Measurements from ENCODE around the gene CDH23. TPM values are rescaled to one million over a fixed set of nuclear protein-coding genes. Genes with fewer than 3 reads are reported as not detected.

Gene CDH23
- total RNA-seq, 1 experiment from 2014 or later = 0.07 TPM

- Mint-ChIP-seq H3K27me3 (ENCODE audit: unreplicated experiment) (peaks cover 62% of the 10 kb centered on the region), H3K4me3 (ENCODE audit: low read depth, unreplicated experiment) (no peak overlapping the region), H3K9me3 (ENCODE audit: low read depth, unreplicated experiment) (no peaks in the 10 kb centered on the region), H3K27ac (ENCODE audit: unreplicated experiment) (no peak overlapping the region), H3K4me1 (ENCODE audit: low read depth, unreplicated experiment) (peaks cover 20% of the 10 kb centered on the region), H3K36me3 (ENCODE audit: insufficient read depth, unreplicated experiment) (no peaks in the 10 kb centered on the region)
- BruUV-seq (replicated peaks) = no TSS peak
- CTCF ChIA-PET = interaction anchor here (1.0 kb wide), 1 partner anchor 28 kb away, joined by 3 read pairs; no protein-coding TSS in a partner anchor
- no peak for DNase-seq
- TF ChIP-seq CTCF (IDR thresholded peaks at IDR 0.05; ENCODE audit: unreplicated experiment) = no peak
- intact Hi-C loops (cut with micrococcal nuclease; ENCODE audit: unreplicated experiment) = no loop called here
These were observed 120.2 kb downstream of the CDH23 start for GRCh38 chr10:71516890-71517289.

- intact Hi-C loops (cut with micrococcal nuclease; ENCODE audit: unreplicated experiment) = no loop called here
- H3K27ac Mint-ChIP-seq (ENCODE audit: unreplicated experiment) = no peak overlapping the region
- CTCF ChIA-PET = no interaction called here
These were observed 120.8 kb downstream of the CDH23 start for GRCh38 chr10:71517298-71518169.

GRCh38 chr10:71520042-71520441, 123.3 kb downstream of the CDH23 start:
- peaks cover 81% of the 10 kb centered on the region for H3K27me3 Mint-ChIP-seq (ENCODE audit: unreplicated experiment)
- DNase-seq = no peak
- H3K4me3 Mint-ChIP-seq (ENCODE audit: low read depth, unreplicated experiment) = no peak overlapping the region
- intact Hi-C loops (cut with micrococcal nuclease; ENCODE audit: unreplicated experiment) = no loop called here
- TF ChIP-seq CTCF (IDR thresholded peaks at IDR 0.05; ENCODE audit: unreplicated experiment) = no peak
- no peaks in the 10 kb centered on the region for H3K36me3 Mint-ChIP-seq (ENCODE audit: insufficient read depth, unreplicated experiment)
- no peaks in the 10 kb centered on the region for H3K4me1 Mint-ChIP-seq (ENCODE audit: low read depth, unreplicated experiment)
- CTCF ChIA-PET = no interaction called here
- no peak overlapping the region for H3K27ac Mint-ChIP-seq (ENCODE audit: unreplicated experiment)
- no TSS peak for BruUV-seq (replicated peaks)
- H3K9me3 Mint-ChIP-seq (ENCODE audit: low read depth, unreplicated experiment) = no peaks in the 10 kb centered on the region

More at GRCh38 chr10:71517298-71518169, 120.8 kb downstream of the CDH23 start:
- no TSS peak for BruUV-seq (replicated peaks)
- peaks cover 62% of the 10 kb centered on the region for H3K27me3 Mint-ChIP-seq (ENCODE audit: unreplicated experiment)
- H3K4me3 Mint-ChIP-seq (ENCODE audit: low read depth, unreplicated experiment) = no peak overlapping the region
- DNase-seq = no peak
- peaks cover 13% of the 10 kb centered on the region for H3K4me1 Mint-ChIP-seq (ENCODE audit: low read depth, unreplicated experiment)
- no peak for TF ChIP-seq CTCF (IDR thresholded peaks at IDR 0.05; ENCODE audit: unreplicated experiment)
- H3K36me3 Mint-ChIP-seq (ENCODE audit: insufficient read depth, unreplicated experiment) = no peaks in the 10 kb centered on the region
- no peaks in the 10 kb centered on the region for H3K9me3 Mint-ChIP-seq (ENCODE audit: low read depth, unreplicated experiment)

- BruUV-seq (replicated peaks) = no TSS peak
These were observed 125.1 kb downstream of the CDH23 start for GRCh38 chr10:71521504-71522441.

More at GRCh38 chr10:71521504-71522441, 125.1 kb downstream of the CDH23 start:
- no peaks in the 10 kb centered on the region for H3K4me1 Mint-ChIP-seq (ENCODE audit: low read depth, unreplicated experiment)
- no peaks in the 10 kb centered on the region for H3K9me3 Mint-ChIP-seq (ENCODE audit: low read depth, unreplicated experiment)
- DNase-seq = no peak
- CTCF ChIA-PET = interaction anchor here (0.6 to 1.3 kb wide), 6 partner anchors 10 to 854 kb away, joined by 3 to 6 read pairs (median 4); no protein-coding TSS in a partner anchor
- H3K4me3 Mint-ChIP-seq (ENCODE audit: low read depth, unreplicated experiment) = no peak overlapping the region
- no peak overlapping the region for H3K27ac Mint-ChIP-seq (ENCODE audit: unreplicated experiment)
- no peak for TF ChIP-seq CTCF (IDR thresholded peaks at IDR 0.05; ENCODE audit: unreplicated experiment)
- intact Hi-C loops (cut with micrococcal nuclease; ENCODE audit: unreplicated experiment) = no loop called here
- no peaks in the 10 kb centered on the region for H3K36me3 Mint-ChIP-seq (ENCODE audit: insufficient read depth, unreplicated experiment)
- peaks cover 84% of the 10 kb centered on the region for H3K27me3 Mint-ChIP-seq (ENCODE audit: unreplicated experiment)
